HepG2 (cell line): ENCODE results near the gene BPHL. TPM values are rescaled to one million over a fixed set of nuclear protein-coding genes. Genes with fewer than 3 reads are reported as not detected.
A peak's percentile ranks its signal among the peaks of the same experiment; 100 is the strongest.

Experiments
- ATRX ChIP-seq: sonication (generic); formaldehyde crosslinking; IDR thresholded peaks from 2 replicates; pipeline ENCODE4 v1.4.0; 2020; ENCODE audit warnings: missing genetic modification reagents, borderline replicate concordance
- DZIP1 ChIP-seq: sonication (generic); formaldehyde crosslinking; IDR thresholded peaks from 2 replicates; pipeline ENCODE4 v1.5.0; 2020; ENCODE audit warnings: mild to moderate bottlenecking, missing genetic modification reagents
- FOXK2 ChIP-seq: fragments of 450-650 bp; IDR thresholded peaks from 2 replicates; pipeline ENCODE4 v1.6.1; 2016
- JDP2 ChIP-seq: sonication (generic); formaldehyde crosslinking; IDR thresholded peaks from 2 replicates; pipeline ENCODE4 v1.8.1; 2022; ENCODE audit warnings: missing genetic modification reagents, borderline replicate concordance
- NFE2 ChIP-seq: sonication (generic); formaldehyde crosslinking; IDR thresholded peaks from 2 replicates; pipeline ENCODE4 v1.4.0; 2020; ENCODE audit warnings: missing genetic modification reagents
- PHF5A ChIP-seq: IDR thresholded peaks from one replicate; pipeline ENCODE4 v1.6.1; 2018; ENCODE audit warnings: low read depth, missing genetic modification reagents; ENCODE audit not compliant: unreplicated experiment
- PHF8 ChIP-seq: sonication (generic); formaldehyde crosslinking; IDR thresholded peaks from 2 replicates; pipeline ENCODE4 v1.5.0; 2020; ENCODE audit warnings: missing genetic modification reagents
- POGK ChIP-seq: sonication (generic); formaldehyde crosslinking; conservative IDR thresholded peaks from 2 replicates; pipeline ENCODE4 v1.8.0; 2022; ENCODE audit warnings: mild to moderate bottlenecking, moderate library complexity, missing genetic modification reagents
- RBM39 ChIP-seq: fragments of 200-400 bp; formaldehyde crosslinking; IDR thresholded peaks from one replicate; pipeline ENCODE4 v1.6.1; 2018; ENCODE audit warnings: antibody characterized with exemption, mild to moderate bottlenecking, low read depth, low read length; ENCODE audit not compliant: poor library complexity, severe bottlenecking
- SP2 ChIP-seq: sonication (generic); formaldehyde crosslinking; IDR thresholded peaks from 2 replicates; pipeline ENCODE4 v1.5.1; 2020; ENCODE audit warnings: mild to moderate bottlenecking, missing genetic modification reagents
- ZFP90 ChIP-seq: sonication (generic); formaldehyde crosslinking; IDR thresholded peaks from 2 replicates; pipeline ENCODE4 v1.8.0; 2022; ENCODE audit warnings: missing genetic modification reagents, mild to moderate bottlenecking, inconsistent platforms, borderline replicate concordance
- ZMAT3 ChIP-seq: sonication (generic); formaldehyde crosslinking; conservative IDR thresholded peaks from 2 replicates; pipeline ENCODE4 v1.7.0; 2021; ENCODE audit warnings: missing genetic modification reagents
- ZMYM4 ChIP-seq: sonication (generic); formaldehyde crosslinking; IDR thresholded peaks from 2 replicates; pipeline ENCODE4 v1.8.1; 2023; ENCODE audit warnings: mild to moderate bottlenecking, missing genetic modification reagents
- ZNF225 ChIP-seq: sonication (generic); formaldehyde crosslinking; IDR thresholded peaks from 2 replicates; pipeline ENCODE4 v1.4.0; 2020; ENCODE audit warnings: mild to moderate bottlenecking, missing genetic modification reagents
- ZNF281 ChIP-seq: sonication (generic); formaldehyde crosslinking; IDR thresholded peaks from 2 replicates; pipeline ENCODE4 v1.4.0; 2020; ENCODE audit warnings: missing genetic modification reagents, borderline replicate concordance
- ZNF317 ChIP-seq: sonication (generic); formaldehyde crosslinking; IDR thresholded peaks from 2 replicates; pipeline ENCODE4 v1.5.0; 2020; ENCODE audit warnings: mild to moderate bottlenecking, missing genetic modification reagents
- ZNF331 ChIP-seq: sonication (generic); formaldehyde crosslinking; IDR thresholded peaks from 2 replicates; pipeline ENCODE4 v1.4.0; 2020; ENCODE audit warnings: missing genetic modification reagents
- ZNF432 ChIP-seq: sonication (generic); formaldehyde crosslinking; IDR thresholded peaks from 2 replicates; pipeline ENCODE4 v1.5.0; 2020; ENCODE audit warnings: missing genetic modification reagents, mild to moderate bottlenecking, borderline replicate concordance
- ZNF660 ChIP-seq: sonication (generic); formaldehyde crosslinking; IDR thresholded peaks from 2 replicates; pipeline ENCODE4 v1.5.1; 2020; ENCODE audit warnings: mild to moderate bottlenecking, low read depth, missing genetic modification reagents, borderline replicate concordance
- ZNF772 ChIP-seq: sonication (generic); formaldehyde crosslinking; IDR thresholded peaks from 2 replicates; pipeline ENCODE4 v1.5.0; 2020; ENCODE audit warnings: mild to moderate bottlenecking, missing genetic modification reagents
- ZNF784 ChIP-seq: sonication (generic); formaldehyde crosslinking; IDR thresholded peaks from 2 replicates; pipeline ENCODE4 v1.5.1; 2020; ENCODE audit warnings: missing genetic modification reagents, mild to moderate bottlenecking, borderline replicate concordance
- polyA plus RNA-seq, 8 experiments: library from polyadenylated mRNA; depleted of rRNA in 3 of 8; stranded (reverse) in 7 of 8; unstranded in 1 of 8; fragments of >200 nt; fragmentation: Illumina TruSeq in 4 of 8; extraction: Trizol in 4 of 8; gene quantifications; 2 replicates each; pipeline versions ENCODE4 v1.2.1 to v1.2.3, GENCODE V29; 2011 to 2016; ENCODE audit warnings: low read depth in 4 of 8, missing spikeins in 1 of 8, mixed read lengths in 1 of 8; ENCODE audit not compliant: insufficient read depth in 1 of 8
- total RNA-seq, 5 experiments: library from RNA; depleted of rRNA; stranded (reverse); fragments of >200 nt; fragmentation: Illumina TruSeq; extraction: Trizol; gene quantifications; 2 replicates each; pipeline ENCODE4 v1.2.3, GENCODE V29; 2016; ENCODE audit warnings: low read depth in 1 of 5

The BPHL gene
- total and polyA plus RNA-seq, 2 of the 13 experiments (the other 11 are each of a cell fraction or from before 2014, with no cell fraction given) = 37.8 to 39.5 TPM

GRCh38 chr6:3157131-3157933 is 38.8 kb downstream of the BPHL start, which contains the start of gene TUBB2A (continued):
- TF ChIP-seq ZNF281 (CRISPR knock-in tag) = peak; percentile 70; the same call in 1 of the 2 replicates
- TF ChIP-seq ZNF432 (CRISPR knock-in tag) = no peak
- TF ChIP-seq RBM39 = peak; percentile 72
- TF ChIP-seq DZIP1 = no peak; the same call in 1 of the 2 replicates
- no peak; the same call in 1 of the 2 replicates for TF ChIP-seq JDP2
- TF ChIP-seq POGK (CRISPR knock-in tag) = peak; percentile 94
- no peak for TF ChIP-seq ATRX
- peak; percentile 89 for TF ChIP-seq PHF5A (CRISPR knock-in tag)
- TF ChIP-seq FOXK2 = no peak
- TF ChIP-seq ZNF772 (CRISPR knock-in tag) = no peak
- no peak for TF ChIP-seq ZNF660 (CRISPR knock-in tag)
- 0 out of 2 replicates have a peak, but pooled peaks have one; percentile 63 for TF ChIP-seq ZFP90 (CRISPR knock-in tag)
- no peak for TF ChIP-seq NFE2 (CRISPR knock-in tag)
- TF ChIP-seq SP2 = no peak; the same call in 1 of the 2 replicates
- peak; percentile 97 for TF ChIP-seq ZMYM4
- no peak for TF ChIP-seq ZNF317 (CRISPR knock-in tag)
- TF ChIP-seq ZNF225 = no peak
- peak; percentile 93; the same call in 1 of the 2 replicates for TF ChIP-seq ZMAT3 (CRISPR knock-in tag)
- peak; percentile 83 for TF ChIP-seq PHF8
- peak; percentile 83 for TF ChIP-seq ZNF331 (CRISPR knock-in tag)
- peak; percentile 48; the same call in 1 of the 2 replicates for TF ChIP-seq ZNF784 (CRISPR knock-in tag)
